ENCODE results near the gene REEP3.

- no peak for TF ChIP-seq CTCF (IDR thresholded peaks at IDR 0.05 in 4 of 5, conservative IDR thresholded peaks at IDR 0.05 in 1 of 5)
- no peak for TF ChIP-seq POLR2A (IDR thresholded peaks at IDR 0.05)
Observed at GRCh38 chr10:63574011-63574410, 52.8 kb downstream of the REEP3 start.
